Measurements from ENCODE around the gene UBTD1.
"Not testable (repeated sequence)": the region's sequence is repeated elsewhere in the genome, so short reads cannot be mapped to it uniquely, and the experiment has no call there.

The UBTD1 gene

GRCh38 chr10:97498841-97499560, at the start of gene UBTD1:
Gene UBTD1 (plus strand): TSS chr10:97498924. CDS start chr10:97499204, 280 bp downstream.
- peak; percentile 30 for DNase-seq

GRCh38 chr10:97450828-97451227, 47.9 kb upstream of the UBTD1 start:
- no peak for DNase-seq

GRCh38 chr10:97451605-97452004, 47.1 kb upstream of the UBTD1 start:
- no peak for DNase-seq

GRCh38 chr10:97452352-97452751, 46.4 kb upstream of the UBTD1 start:
- no peak for DNase-seq

- DNase-seq, result peak; percentile 17
These were observed 44.2 kb upstream of the UBTD1 start for GRCh38 chr10:97454330-97455036.

DNA sequence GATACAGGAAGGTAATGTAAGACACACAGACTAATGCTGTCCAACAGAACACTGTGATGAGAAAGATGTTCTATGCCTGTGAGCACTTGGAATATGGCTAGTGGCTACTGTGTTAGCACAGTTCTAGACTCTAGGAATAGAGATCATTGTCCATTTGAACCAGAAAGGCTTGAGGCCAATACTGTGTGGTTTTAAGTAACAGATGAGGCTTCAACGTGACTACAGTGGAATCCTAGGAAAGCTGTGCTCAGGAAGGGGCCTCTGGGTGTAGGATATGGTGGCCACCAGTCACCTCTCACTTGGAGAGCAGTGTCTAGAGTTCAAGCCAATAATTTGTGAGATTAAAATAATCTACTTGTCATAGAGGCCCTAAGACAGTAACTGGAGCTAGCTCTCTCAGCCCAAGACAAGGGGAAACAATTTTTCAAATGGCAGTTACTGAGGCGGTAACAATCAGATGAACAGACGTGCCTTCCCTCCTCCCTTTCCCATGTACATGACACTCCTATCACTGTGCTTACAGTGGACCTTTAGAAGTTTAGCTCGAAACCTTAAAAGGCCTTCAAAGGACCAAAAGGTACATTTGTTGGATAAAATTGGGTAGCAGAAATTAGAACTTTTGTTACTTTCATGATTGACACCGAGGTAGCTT, 42.6 kb upstream of the UBTD1 start:
- no peak for DNase-seq

DNA sequence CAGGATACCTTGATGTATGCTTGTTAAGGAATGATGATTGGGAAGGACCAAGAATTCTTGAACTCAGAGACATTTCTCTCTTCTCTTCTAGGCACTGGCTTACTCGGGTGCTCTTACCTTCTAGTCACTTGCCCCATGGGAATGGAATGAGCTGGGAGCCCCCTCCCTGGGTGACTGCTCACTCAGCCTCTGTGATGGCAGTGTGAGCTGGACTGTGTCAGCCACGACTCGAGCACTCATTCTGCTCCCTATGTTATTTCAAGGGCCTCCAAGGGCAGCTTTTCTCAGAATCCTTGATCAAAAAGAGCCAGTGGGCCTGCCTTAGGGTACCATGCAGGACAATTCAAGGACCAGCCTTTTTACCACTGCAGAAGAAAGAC, 42.0 kb upstream of the UBTD1 start:
- DNase-seq, result no peak

DNA sequence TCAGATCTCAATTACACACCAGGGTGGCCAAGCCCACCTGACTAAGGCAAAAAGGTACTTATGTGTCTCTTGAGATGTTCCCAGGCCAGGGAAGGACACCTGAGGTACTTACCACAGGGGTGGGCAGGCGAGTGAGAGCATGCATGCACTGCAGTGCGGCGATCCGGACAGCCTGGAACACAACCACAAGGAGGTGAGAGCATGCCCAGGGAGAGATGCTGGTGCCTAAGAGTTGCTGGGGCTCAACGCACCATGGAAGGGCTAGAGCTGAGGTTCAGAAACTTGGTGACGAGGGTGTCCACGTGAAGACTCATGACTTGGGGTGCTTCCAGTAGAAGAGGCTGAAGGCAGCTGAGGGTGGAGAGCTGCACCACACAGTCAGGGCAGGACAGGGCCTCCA, 39.6 kb upstream of the UBTD1 start:
- DNase-seq, result no peak

- no peak for DNase-seq
These were observed 38.8 kb upstream of the UBTD1 start for GRCh38 chr10:97459933-97460332.

DNA sequence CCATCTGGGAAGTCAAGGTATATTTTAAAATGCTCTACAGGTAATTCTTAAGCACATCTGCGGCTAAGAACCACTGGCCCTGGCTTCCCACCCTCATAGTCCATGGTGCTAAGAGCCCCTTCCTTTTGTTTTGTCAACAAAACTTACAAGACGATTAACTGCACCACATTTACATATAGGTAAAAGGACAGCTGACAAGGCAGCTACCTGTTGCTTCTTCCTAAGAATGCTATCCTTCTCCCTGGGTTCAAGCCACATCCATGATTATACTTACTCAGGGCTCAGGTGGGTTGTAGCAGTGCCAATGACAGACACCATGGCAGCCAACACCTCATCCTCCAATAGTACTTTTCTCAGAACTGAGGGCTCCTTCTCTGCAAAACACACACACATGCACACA, 36.4 kb upstream of the UBTD1 start:
- DNase-seq, result no peak

- peak; percentile 14 for DNase-seq
These were observed 35.2 kb upstream of the UBTD1 start for GRCh38 chr10:97463363-97464132.

DNA sequence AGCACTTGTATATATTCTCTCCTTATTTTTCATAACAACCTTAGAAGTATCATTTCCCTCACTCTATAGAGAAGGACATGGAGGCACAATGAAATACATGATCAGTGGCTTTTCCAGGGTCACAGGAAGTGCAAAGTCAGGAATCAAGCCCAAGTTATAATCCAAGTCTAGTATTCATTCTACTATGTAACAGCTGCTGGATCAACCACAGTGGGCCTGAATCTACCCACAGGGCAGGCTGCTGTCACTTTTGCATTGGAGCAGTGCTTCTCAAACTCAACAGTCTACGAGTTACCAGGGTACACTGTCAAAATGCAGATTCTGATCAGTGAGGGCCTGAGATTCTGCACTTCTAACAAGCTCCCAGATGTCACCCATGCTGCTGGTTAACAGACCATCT, 34.5 kb upstream of the UBTD1 start:
- DNase-seq, result no peak

GRCh38 chr10:97465982-97466381, 32.7 kb upstream of the UBTD1 start:
- DNase-seq, result no peak

DNA sequence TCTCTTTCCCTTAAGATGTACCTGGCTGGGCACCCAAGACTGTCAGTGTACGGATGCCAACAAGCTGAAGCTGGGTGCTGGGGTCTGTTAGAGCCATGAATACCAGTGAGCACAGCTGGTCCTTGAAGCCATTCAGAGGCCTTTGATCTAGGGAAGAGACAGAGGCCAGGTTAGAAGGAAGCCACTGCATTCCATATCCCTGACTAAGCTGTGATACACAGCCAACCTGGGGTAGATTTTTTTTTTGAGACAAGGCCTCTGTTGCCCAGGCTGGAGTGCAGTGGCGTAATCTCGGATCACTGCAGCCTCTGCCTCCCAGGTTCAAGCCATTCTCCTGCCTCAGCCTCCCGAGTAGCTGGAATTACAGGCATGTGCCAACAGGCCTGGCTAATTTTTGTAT, 32.0 kb upstream of the UBTD1 start:
- DNase-seq, result no peak

DNA sequence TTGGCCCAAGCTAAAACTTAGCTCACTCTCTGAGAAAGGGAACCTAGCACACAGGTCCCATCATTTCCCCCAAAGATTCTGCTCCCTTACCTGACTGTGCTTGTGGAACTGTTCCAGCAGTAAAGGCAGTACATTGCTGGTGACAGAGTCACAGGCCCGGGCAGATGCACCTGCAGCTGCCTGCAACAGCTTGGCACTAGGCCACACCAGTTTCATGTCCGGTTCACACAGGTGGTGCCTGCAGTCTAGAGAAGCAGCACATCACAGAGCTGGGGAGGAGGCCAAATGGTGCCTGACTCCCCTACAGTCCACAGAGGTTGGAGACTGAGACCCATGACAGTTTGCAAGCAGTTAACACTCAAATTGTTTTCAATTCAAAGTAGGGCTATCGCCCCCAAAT, 30.6 kb upstream of the UBTD1 start:
- DNase-seq, result no peak

- DNase-seq, result not testable (repeated sequence)
These were observed 29.9 kb upstream of the UBTD1 start for GRCh38 chr10:97468781-97469180.

DNA sequence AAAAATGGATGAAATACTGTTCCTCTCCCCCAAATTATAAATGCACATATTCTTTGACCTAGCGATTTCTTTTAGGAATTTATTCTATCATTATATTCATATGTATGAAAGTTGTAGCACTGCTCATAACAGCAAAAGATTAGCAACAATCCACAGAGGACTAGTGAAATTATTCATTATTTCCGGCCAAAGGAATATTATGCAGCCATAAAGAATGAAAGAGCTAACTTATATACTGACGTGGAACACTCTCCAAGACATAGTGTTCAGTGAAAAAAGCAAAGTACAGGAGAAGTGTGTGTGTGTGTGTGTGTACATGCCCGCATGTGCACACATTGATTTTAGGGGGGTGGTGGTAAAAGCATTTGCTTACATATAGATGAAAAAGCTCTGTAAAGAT, 23.8 kb upstream of the UBTD1 start:
- DNase-seq, result no peak

DNA sequence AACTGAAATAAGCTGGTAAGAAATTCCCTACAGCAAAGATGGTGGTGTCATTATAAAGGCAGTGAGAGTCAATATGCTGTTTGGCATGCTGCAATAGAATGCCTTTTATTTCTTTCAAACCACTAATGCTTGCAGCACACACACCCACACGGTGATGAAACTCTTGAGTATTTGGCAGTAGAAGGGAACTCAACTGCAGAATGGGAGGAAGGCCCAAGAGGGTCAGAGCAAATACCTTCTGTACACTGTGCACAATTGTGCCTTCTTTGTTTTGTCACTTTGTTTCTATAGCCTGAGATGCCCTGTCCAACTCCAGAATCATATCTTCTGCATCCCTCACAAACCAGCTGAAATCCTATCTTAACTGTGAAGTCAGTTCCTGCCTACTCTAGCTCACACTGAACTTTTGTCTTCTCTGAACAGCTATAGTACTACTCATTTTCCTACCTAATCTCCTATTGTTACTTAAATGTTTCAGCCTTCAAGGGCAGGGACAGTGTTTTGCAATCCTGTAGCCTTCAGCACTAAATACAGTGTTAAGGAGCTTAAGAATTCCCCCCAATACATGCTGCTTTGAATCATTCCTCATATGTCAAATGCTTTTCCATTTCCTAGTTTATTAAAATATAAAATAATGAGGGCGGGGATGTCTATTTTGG, 22.7 kb upstream of the UBTD1 start:
- no peak for DNase-seq

- not testable (repeated sequence) for DNase-seq
These were observed 19.3 kb upstream of the UBTD1 start for GRCh38 chr10:97479410-97479809.

GRCh38 chr10:97479939-97480338, 18.8 kb upstream of the UBTD1 start:
- no peak for DNase-seq

GRCh38 chr10:97481071-97481470, 17.7 kb upstream of the UBTD1 start:
- DNase-seq, result no peak

DNA sequence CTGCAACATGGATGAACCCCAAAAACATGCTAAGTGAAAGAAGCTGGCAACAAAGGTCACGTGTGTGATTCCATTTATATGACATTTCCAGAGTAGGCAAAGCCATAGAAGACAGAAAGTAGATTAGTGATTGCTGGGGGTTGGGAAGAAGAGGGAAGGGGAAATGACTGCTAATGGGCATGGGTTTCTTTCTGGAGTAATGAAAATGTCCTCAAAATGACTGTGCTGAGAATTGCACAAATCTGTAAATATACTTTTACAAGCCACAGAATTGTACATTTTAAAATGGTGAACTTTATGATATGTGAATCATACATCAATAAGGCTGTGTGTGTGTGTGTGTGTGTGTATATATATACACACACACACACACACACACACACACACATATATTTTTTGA, 16.3 kb upstream of the UBTD1 start:
- no peak for DNase-seq

DNA sequence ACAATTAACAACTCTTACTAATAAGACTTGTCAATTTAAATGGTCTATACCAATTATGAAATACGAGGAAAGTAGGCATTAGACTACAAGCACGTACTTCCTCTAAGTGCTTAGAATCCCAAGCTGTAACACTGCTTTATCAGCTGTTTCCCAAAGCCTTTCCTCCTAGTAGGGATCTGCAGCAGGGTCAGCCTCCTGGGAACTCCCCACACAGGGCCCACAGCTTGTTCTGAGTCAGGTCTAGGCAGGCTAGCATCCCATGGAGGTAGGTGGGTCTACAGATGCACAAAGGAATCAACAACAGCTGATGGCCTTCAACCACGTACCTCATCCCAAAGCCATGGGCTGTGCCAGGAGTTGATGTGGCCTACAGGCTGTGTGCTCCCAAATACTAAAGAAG, 15.2 kb upstream of the UBTD1 start:
- no peak for DNase-seq
